ENCODE data around the gene P2RY12. TPM values are rescaled to one million over a fixed set of nuclear protein-coding genes. Genes with fewer than 3 reads are reported as not detected.

The P2RY12 gene
- total and polyA plus RNA-seq, 2 donors (not counting 1 experiment from before 2014, with no cell fraction given), result 0.42 to 0.79 TPM

- no peaks in the 10 kb centered on the region for H4K20me1 ChIP-seq (ENCODE audit: control insufficient read depth, insufficient read depth, low read length, poor library complexity, severe bottlenecking)
- no peaks in the 10 kb centered on the region for H3K36me3 ChIP-seq (replicated peaks in 1 of 2; ENCODE audit: control extremely low read depth in 1 of 2, control insufficient read depth in 1 of 2, extremely low read depth in 1 of 2, insufficient read depth in 2 of 2, low read length in 1 of 2)
- peak overlapping the region; percentile 64 to 89 for H3K27ac ChIP-seq (ENCODE audit: low read length in 2 of 2)
- H3K4me3 ChIP-seq (ENCODE audit: control extremely low read depth in 1 of 5, extremely low read depth in 1 of 5, insufficient read depth in 1 of 5, low read depth in 2 of 5, low read length in 4 of 5), result peak overlapping the region in 2 of 5 experiments; percentile 19 to 30
- DNase-seq (peak; percentile 48), ATAC-seq (ENCODE audit: low read depth) (peak; percentile 36)
- no peaks in the 10 kb centered on the region for H3K79me2 ChIP-seq (ENCODE audit: control insufficient read depth, insufficient read depth, low read length)
- TF ChIP-seq EZH2 (IDR thresholded peaks at IDR 0.05; ENCODE audit: borderline replicate concordance, insufficient read depth, low read depth, low read length, poor library complexity, severe bottlenecking) (no peak), CTCF (IDR thresholded peaks at IDR 0.05) (no peak)
- peak overlapping the region; percentile 45 for H3K9ac ChIP-seq (ENCODE audit: low read length)
- H2AFZ ChIP-seq (ENCODE audit: insufficient read depth, low read depth, low read length, poor library complexity, severe bottlenecking), result peak overlapping the region; percentile 82
- peak overlapping the region; percentile 98 for H3K27ac Mint-ChIP-seq
- H3K4me2 ChIP-seq (replicated peaks; ENCODE audit: low read depth, low read length, poor library complexity, severe bottlenecking), result peak overlapping the region; percentile 66
- ChIA-PET CTCF (interaction anchor here (0.5 to 4.2 kb wide), 6 partner anchors 8 to 452 kb away, joined by 3 to 26 read pairs (median 3); no protein-coding TSS in a partner anchor), POLR2A (interaction anchor here (0.6 kb wide), 1 partner anchor 35 kb away, joined by 3 read pairs; no protein-coding TSS in a partner anchor)
- H3K27me3 ChIP-seq (replicated peaks in 1 of 4; ENCODE audit: control extremely low read depth in 1 of 4, control insufficient read depth in 3 of 4, insufficient read depth in 4 of 4, low read length in 3 of 4), result no peaks in the 10 kb centered on the region
- H3K4me3 Mint-ChIP-seq, result peak overlapping the region; percentile 84
- intact Hi-C loops (cut with micrococcal nuclease), result loop anchor here (5.0 to 10.0 kb wide), 3 partner anchors 35 to 1413 kb away; partner anchors contain the start of gene PFN2
- H3K4me1 Mint-ChIP-seq, result peaks cover 64% of the 10 kb centered on the region
- no peaks in the 10 kb centered on the region for H3K27me3 Mint-ChIP-seq
- 61% methylated on average over 4 of the region's 5 CpGs for WGBS (ENCODE audit: insufficient coverage)
- H3K9me3 Mint-ChIP-seq (ENCODE audit: insufficient read depth), result no peaks in the 10 kb centered on the region
- H3K4me1 ChIP-seq (ENCODE audit: control insufficient read depth in 2 of 2, insufficient read depth in 2 of 2, low read length in 2 of 2), result peaks cover 49 to 60% of the 10 kb centered on the region in 2 donors
- H3K9me3 ChIP-seq (ENCODE audit: control extremely low read depth in 1 of 3, control insufficient read depth in 2 of 3, insufficient read depth in 1 of 3, low read length in 2 of 3), result no peaks in the 10 kb centered on the region
These were observed 2.9 kb upstream of the P2RY12 start for GRCh38 chr3:151387432-151387831.

- POLR2A ChIA-PET, result interaction anchor here (0.6 kb wide), 1 partner anchor 623 kb away, joined by 3 read pairs; the partner anchor contains the start of gene SIAH2
- ATAC-seq (ENCODE audit: low read depth), result no peak
- TF ChIP-seq EZH2 (IDR thresholded peaks at IDR 0.05; ENCODE audit: borderline replicate concordance, insufficient read depth, low read depth, low read length, poor library complexity, severe bottlenecking) (no peak), CTCF (IDR thresholded peaks at IDR 0.05) (no peak)
These were observed 1.5 kb upstream of the P2RY12 start for GRCh38 chr3:151386056-151386455.

More at GRCh38 chr3:151386056-151386455, 1.5 kb upstream of the P2RY12 start:
- Histone ChIP-seq H4K20me1 (ENCODE audit: control insufficient read depth, insufficient read depth, low read length, poor library complexity, severe bottlenecking) (no peaks in the 10 kb centered on the region), H3K4me2 (replicated peaks; ENCODE audit: low read depth, low read length, poor library complexity, severe bottlenecking) (no peak overlapping the region), H2AFZ (ENCODE audit: insufficient read depth, low read depth, low read length, poor library complexity, severe bottlenecking) (peak overlapping the region; percentile 1), H3K4me1 (ENCODE audit: control insufficient read depth in 2 of 2, insufficient read depth in 2 of 2, low read length in 2 of 2) (peaks cover 56 to 63% of the 10 kb centered on the region in 2 donors), H3K9me3 (ENCODE audit: control extremely low read depth in 1 of 3, control insufficient read depth in 2 of 3, insufficient read depth in 1 of 3, low read length in 2 of 3) (no peaks in the 10 kb centered on the region), H3K27me3 (replicated peaks in 1 of 4; ENCODE audit: control extremely low read depth in 1 of 4, control insufficient read depth in 3 of 4, insufficient read depth in 4 of 4, low read length in 3 of 4) (no peaks in the 10 kb centered on the region), H3K36me3 (replicated peaks in 1 of 2; ENCODE audit: control extremely low read depth in 1 of 2, control insufficient read depth in 1 of 2, extremely low read depth in 1 of 2, insufficient read depth in 2 of 2, low read length in 1 of 2) (no peaks in the 10 kb centered on the region), H3K27ac (ENCODE audit: low read length in 2 of 2) (peak overlapping the region; percentile 8 to 87), H3K9ac (ENCODE audit: low read length) (no peak overlapping the region), H3K79me2 (ENCODE audit: control insufficient read depth, insufficient read depth, low read length) (no peaks in the 10 kb centered on the region), H3K4me3 (ENCODE audit: control extremely low read depth in 1 of 5, extremely low read depth in 1 of 5, insufficient read depth in 1 of 5, low read depth in 2 of 5, low read length in 4 of 5) (no peak overlapping the region)
- no peaks in the 10 kb centered on the region for H3K9me3 Mint-ChIP-seq (ENCODE audit: insufficient read depth)
- DNase-seq, result no peak
- whole genome bisulfite sequencing (ENCODE audit: insufficient coverage), result 100% methylated on average over 1 of the region's 4 CpGs
- intact Hi-C loops (cut with micrococcal nuclease), result loop anchor here (5.0 to 10.0 kb wide), 3 partner anchors 34 to 1411 kb away; partner anchors contain the start of gene PFN2
- H3K27me3 Mint-ChIP-seq, result no peaks in the 10 kb centered on the region
- peak overlapping the region; percentile 2 for H3K4me3 Mint-ChIP-seq
- CTCF ChIA-PET, result interaction anchor here (0.6 to 2.5 kb wide), 4 partner anchors 58 to 598 kb away, joined by 3 to 10 read pairs (median 6); no protein-coding TSS in a partner anchor
- peaks cover 66% of the 10 kb centered on the region for H3K4me1 Mint-ChIP-seq
- peak overlapping the region; percentile 86 for H3K27ac Mint-ChIP-seq
